ENCODE results near the gene PAEP.
"Not testable (repeated sequence)": the region's sequence is repeated elsewhere in the genome, so short reads cannot be mapped to it uniquely, and the experiment has no call there.

PAEP gene

DNA sequence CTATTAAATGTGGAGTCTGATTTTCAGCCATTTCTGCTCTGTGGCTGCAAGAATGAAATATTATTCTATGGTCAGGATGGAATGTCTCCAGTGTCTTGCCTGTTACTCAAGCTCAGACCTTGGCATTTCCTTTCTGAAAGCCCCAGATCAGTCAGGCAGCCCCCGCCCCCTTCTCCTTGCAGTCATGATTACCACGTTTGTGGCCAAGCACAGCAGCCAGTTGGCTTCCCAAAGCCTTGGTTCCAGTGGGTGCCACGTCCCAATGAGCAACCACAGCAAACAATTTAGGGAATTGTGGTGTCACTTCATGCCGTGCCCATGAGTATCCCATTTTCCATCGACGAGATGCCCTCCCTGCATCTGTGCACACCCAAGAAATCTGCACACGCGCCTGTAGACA is 25.3 kb upstream of the PAEP start:
- H3K4me2 ChIP-seq (ENCODE audit: low read depth, low read length, poor library complexity, severe bottlenecking): no peak overlapping the region
- no peaks in the 10 kb centered on the region for H4K20me1 ChIP-seq (ENCODE audit: low read depth, low read length)
- no peak overlapping the region for H3K27ac ChIP-seq (ENCODE audit: low read depth, low read length)
- no peak overlapping the region for H3K4me3 ChIP-seq (ENCODE audit: insufficient read depth, low read length, poor library complexity, severe bottlenecking)
- no peak overlapping the region for H2AFZ ChIP-seq (ENCODE audit: low read depth, low read length, severe bottlenecking)
- no peaks in the 10 kb centered on the region for H3K9me3 ChIP-seq (ENCODE audit: insufficient read depth, low read length)
- no peaks in the 10 kb centered on the region for H3K27me3 ChIP-seq (ENCODE audit: low read length)
- TF ChIP-seq EZH2phosphoT487 (conservative IDR thresholded peaks at IDR 0.05; ENCODE audit: low read length): no peak
- TF ChIP-seq, protein P1, sequence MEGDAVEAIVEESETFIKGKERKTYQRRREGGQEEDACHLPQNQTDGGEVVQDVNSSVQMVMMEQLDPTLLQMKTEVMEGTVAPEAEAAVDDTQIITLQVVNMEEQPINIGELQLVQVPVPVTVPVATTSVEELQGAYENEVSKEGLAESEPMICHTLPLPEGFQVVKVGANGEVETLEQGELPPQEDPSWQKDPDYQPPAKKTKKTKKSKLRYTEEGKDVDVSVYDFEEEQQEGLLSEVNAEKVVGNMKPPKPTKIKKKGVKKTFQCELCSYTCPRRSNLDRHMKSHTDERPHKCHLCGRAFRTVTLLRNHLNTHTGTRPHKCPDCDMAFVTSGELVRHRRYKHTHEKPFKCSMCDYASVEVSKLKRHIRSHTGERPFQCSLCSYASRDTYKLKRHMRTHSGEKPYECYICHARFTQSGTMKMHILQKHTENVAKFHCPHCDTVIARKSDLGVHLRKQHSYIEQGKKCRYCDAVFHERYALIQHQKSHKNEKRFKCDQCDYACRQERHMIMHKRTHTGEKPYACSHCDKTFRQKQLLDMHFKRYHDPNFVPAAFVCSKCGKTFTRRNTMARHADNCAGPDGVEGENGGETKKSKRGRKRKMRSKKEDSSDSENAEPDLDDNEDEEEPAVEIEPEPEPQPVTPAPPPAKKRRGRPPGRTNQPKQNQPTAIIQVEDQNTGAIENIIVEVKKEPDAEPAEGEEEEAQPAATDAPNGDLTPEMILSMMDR (IDR thresholded peaks at IDR 0.05; ENCODE audit: insufficient read depth, low read length, poor library complexity, severe bottlenecking): no peak
- no peak overlapping the region for H3K9ac ChIP-seq (ENCODE audit: low read length)
- no peaks in the 10 kb centered on the region for H3F3A ChIP-seq (ENCODE audit: insufficient read depth)
- no peaks in the 10 kb centered on the region for H3K79me2 ChIP-seq (ENCODE audit: insufficient read depth, low read length)
- H3K9me2 ChIP-seq (replicated peaks; ENCODE audit: insufficient read depth, low read length): no peaks in the 10 kb centered on the region
- no peaks in the 10 kb centered on the region for H3K36me3 ChIP-seq (ENCODE audit: low read length)

DNA sequence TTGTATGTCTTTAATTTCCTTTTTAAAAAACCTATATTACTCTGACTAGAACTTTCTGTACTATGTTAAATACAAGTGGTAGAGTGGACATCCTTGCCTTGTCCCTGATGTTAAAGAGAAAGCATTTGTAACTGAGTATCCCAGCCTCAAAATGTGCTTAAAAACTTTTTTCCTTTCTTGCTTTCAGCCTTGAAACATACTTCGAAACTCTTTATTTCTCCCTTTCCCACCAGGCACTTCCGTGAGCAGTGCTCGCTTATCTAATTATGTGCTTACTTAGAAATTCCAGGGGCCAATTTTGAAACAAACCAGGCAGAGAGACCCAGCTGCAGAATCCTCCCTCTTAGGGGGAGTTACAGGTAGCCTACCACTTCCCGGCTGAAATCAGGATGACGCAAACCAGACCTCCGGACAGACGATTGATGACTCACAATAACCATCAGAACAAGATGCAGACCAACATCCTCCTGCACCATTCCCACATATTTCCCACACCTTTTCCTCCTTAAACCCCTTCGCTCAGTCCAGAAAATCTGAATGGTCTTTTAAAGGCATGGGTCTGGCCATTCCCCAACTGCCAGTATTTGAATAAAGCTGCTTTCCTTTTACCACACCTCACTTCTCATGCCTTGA is 18.2 kb upstream of the PAEP start:
- not testable (repeated sequence) for H3K4me3 ChIP-seq (ENCODE audit: insufficient read depth, low read length, poor library complexity, severe bottlenecking); H3K79me2 ChIP-seq (ENCODE audit: insufficient read depth, low read length); H4K20me1 ChIP-seq (ENCODE audit: low read depth, low read length); H3K9me2 ChIP-seq (replicated peaks; ENCODE audit: insufficient read depth, low read length); H2AFZ ChIP-seq (ENCODE audit: low read depth, low read length, severe bottlenecking); H3K27ac ChIP-seq (ENCODE audit: low read depth, low read length); H3F3A ChIP-seq (ENCODE audit: insufficient read depth); H3K27me3 ChIP-seq (ENCODE audit: low read length); H3K4me2 ChIP-seq (ENCODE audit: low read depth, low read length, poor library complexity, severe bottlenecking); H3K9me3 ChIP-seq (ENCODE audit: insufficient read depth, low read length); H3K36me3 ChIP-seq (ENCODE audit: low read length); H3K9ac ChIP-seq (ENCODE audit: low read length)

DNA sequence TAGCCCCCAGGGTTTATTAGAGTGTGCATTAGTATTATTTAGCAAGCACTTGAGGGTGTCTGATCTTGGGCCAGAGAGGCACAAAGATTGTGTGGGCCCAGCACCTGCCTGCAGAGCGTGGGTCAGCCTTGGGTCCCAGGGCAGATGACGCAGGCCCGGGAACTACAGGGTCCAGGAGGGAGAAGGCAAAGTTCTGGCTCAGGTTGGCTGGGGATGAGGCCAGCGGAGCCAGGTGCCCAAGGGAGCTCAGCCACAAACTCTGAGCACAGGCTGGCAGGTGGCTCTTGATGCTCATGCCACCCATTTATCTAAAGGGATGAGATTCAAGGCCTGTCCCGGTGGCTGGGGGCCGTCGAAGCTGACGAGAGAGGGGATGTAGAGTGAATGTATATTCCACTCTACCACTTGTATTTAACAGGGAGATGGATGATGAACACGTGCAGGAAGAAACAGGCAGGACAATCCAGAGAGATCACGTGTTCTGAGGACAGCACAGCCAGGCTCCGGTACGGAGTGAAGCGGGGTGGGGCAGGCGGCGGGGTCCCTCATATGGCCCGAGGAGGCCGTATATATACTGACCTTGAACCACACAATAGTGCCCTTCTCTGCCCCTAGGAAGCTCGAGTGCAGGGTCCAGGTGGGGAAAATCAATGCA is 16.4 kb upstream of the PAEP start:
- no peak overlapping the region for H3K27ac ChIP-seq (ENCODE audit: low read depth, low read length)
- H2AFZ ChIP-seq (ENCODE audit: low read depth, low read length, severe bottlenecking): no peak overlapping the region
- H3K36me3 ChIP-seq (ENCODE audit: low read length): no peaks in the 10 kb centered on the region
- H3K9me3 ChIP-seq (ENCODE audit: insufficient read depth, low read length): no peaks in the 10 kb centered on the region
- H3K79me2 ChIP-seq (ENCODE audit: insufficient read depth, low read length): no peaks in the 10 kb centered on the region
- H3K4me2 ChIP-seq (ENCODE audit: low read depth, low read length, poor library complexity, severe bottlenecking): no peak overlapping the region
- no peaks in the 10 kb centered on the region for H3K27me3 ChIP-seq (ENCODE audit: low read length)
- H3F3A ChIP-seq (ENCODE audit: insufficient read depth): no peaks in the 10 kb centered on the region
- TF ChIP-seq, protein P1 (IDR thresholded peaks at IDR 0.05; ENCODE audit: insufficient read depth, low read length, poor library complexity, severe bottlenecking): no peak
- no peak for TF ChIP-seq EZH2phosphoT487 (conservative IDR thresholded peaks at IDR 0.05; ENCODE audit: low read length)
- H3K9me2 ChIP-seq (replicated peaks; ENCODE audit: insufficient read depth, low read length): no peaks in the 10 kb centered on the region
- H4K20me1 ChIP-seq (ENCODE audit: low read depth, low read length): no peaks in the 10 kb centered on the region
- H3K4me3 ChIP-seq (ENCODE audit: insufficient read depth, low read length, poor library complexity, severe bottlenecking): no peak overlapping the region
- H3K9ac ChIP-seq (ENCODE audit: low read length): no peak overlapping the region

DNA sequence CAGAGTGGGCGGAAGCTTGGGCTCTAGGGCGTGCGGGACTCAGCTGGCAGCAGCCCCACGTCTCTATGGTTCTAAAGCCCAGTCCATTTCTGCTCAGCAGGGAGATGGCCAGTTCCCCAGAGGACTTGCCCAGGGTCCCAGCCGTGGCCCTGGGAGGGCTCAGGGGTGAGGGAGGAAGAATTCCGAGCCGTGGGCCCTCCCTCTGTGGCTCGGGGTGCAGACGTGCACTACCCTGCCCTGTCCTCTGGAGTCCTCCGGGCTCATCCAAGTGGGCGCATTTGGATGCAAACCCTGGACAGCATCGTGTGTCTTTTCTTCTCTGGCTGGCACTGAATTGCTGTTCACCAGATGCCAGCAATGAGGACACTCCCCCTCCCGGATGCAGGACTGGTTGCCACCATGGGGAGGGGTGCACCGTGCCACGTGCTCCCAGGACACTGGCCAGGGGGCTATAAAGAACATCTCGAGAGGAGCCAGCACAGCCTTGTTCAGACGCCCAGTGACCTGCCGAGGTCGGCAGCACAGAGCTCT is 15.8 kb upstream of the PAEP start, which contains the start of gene OBP2A:
OBP2A (plus strand) TSS at position 481 of the 531 bp plus-strand sequence. CDS start 55 bp downstream, outside the sequence.
- H3K4me2 ChIP-seq (ENCODE audit: low read depth, low read length, poor library complexity, severe bottlenecking); H3K27ac ChIP-seq (ENCODE audit: low read depth, low read length); H2AFZ ChIP-seq (ENCODE audit: low read depth, low read length, severe bottlenecking); H3K9me3 ChIP-seq (ENCODE audit: insufficient read depth, low read length); H3F3A ChIP-seq (ENCODE audit: insufficient read depth); H3K9me2 ChIP-seq (replicated peaks; ENCODE audit: insufficient read depth, low read length); H4K20me1 ChIP-seq (ENCODE audit: low read depth, low read length); H3K36me3 ChIP-seq (ENCODE audit: low read length); H3K4me3 ChIP-seq (ENCODE audit: insufficient read depth, low read length, poor library complexity, severe bottlenecking); H3K27me3 ChIP-seq (ENCODE audit: low read length); H3K9ac ChIP-seq (ENCODE audit: low read length); H3K79me2 ChIP-seq (ENCODE audit: insufficient read depth, low read length): not testable (repeated sequence)

DNA sequence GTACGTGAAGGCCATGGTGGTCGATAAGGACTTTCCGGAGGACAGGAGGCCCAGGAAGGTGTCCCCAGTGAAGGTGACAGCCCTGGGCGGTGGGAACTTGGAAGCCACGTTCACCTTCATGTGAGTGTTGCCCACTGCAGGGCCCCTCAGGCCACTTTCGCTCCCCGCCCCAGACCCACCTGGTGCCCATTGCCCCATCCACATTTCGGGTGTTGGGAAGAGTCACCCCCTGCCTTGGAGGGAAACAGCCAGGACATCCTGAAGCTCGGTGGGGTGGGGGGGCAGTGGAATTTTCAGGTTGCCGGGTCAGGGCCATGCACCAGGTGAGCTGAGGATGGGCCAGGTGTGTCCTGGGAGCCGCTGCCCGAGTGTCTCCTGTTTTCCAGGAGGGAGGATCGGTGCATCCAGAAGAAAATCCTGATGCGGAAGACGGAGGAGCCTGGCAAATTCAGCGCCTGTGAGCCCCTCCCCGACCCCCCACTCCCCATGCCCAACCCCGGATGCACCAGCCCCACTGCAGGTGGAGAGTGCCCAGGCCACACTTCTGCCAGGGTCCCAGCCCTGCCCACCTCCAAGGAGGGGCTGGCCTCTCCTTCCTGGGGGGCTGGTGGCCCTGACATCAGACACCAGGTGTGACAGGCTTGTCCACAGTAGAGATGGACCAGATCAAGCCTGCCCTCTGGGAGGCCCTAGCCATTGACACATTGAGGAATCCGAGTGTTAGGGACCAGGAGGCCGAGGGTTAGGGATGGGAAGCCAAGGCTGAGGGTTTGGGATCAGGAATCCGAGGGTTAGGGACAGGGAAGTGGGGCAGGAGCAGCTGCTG is 14.6 kb upstream of the PAEP start:
- H3K4me2 ChIP-seq (ENCODE audit: low read depth, low read length, poor library complexity, severe bottlenecking); H3K9me2 ChIP-seq (replicated peaks; ENCODE audit: insufficient read depth, low read length); H3F3A ChIP-seq (ENCODE audit: insufficient read depth); H3K9ac ChIP-seq (ENCODE audit: low read length); H3K79me2 ChIP-seq (ENCODE audit: insufficient read depth, low read length); H3K27ac ChIP-seq (ENCODE audit: low read depth, low read length); H3K4me3 ChIP-seq (ENCODE audit: insufficient read depth, low read length, poor library complexity, severe bottlenecking); H3K36me3 ChIP-seq (ENCODE audit: low read length); H3K9me3 ChIP-seq (ENCODE audit: insufficient read depth, low read length); H2AFZ ChIP-seq (ENCODE audit: low read depth, low read length, severe bottlenecking); H4K20me1 ChIP-seq (ENCODE audit: low read depth, low read length); H3K27me3 ChIP-seq (ENCODE audit: low read length): not testable (repeated sequence)

Data from SU-DHL-6 (cell line).